NB4 (cell line): Measurements from ENCODE around the gene DENND1A.

Experiments
- CTCF ChIP-seq: IDR thresholded peaks from one replicate; pipeline ENCODE4 v1.5.1; 2012; ENCODE audit warnings: low read depth, low read length
- MAX ChIP-seq: IDR thresholded peaks from 2 replicates; pipeline ENCODE4 v1.6.1; 2011; ENCODE audit warnings: low read depth, low read length

GRCh38 chr9:123400926-123401503 is 528.9 kb downstream of the DENND1A start:
- TF ChIP-seq CTCF (no peak), MAX (no peak)
